ENCODE data around the gene TEX264.

The TEX264 gene

GRCh38 chr3:51662456-51662855 is 8.6 kb upstream of the TEX264 start:
- Histone ChIP-seq H3K27me3 (ENCODE audit: control insufficient read depth, insufficient read depth, low read length) (no peaks in the 10 kb centered on the region), H3K9ac (ENCODE audit: low read length) (no peak overlapping the region), H3K4me3 (ENCODE audit: low read length) (no peak overlapping the region), H3K9me3 (ENCODE audit: control insufficient read depth, low read length) (no peaks in the 10 kb centered on the region), H3K36me3 (ENCODE audit: control insufficient read depth, insufficient read depth, low read length) (no peaks in the 10 kb centered on the region), H3K4me1 (ENCODE audit: control insufficient read depth, insufficient read depth, low read length) (no peaks in the 10 kb centered on the region)

DNA sequence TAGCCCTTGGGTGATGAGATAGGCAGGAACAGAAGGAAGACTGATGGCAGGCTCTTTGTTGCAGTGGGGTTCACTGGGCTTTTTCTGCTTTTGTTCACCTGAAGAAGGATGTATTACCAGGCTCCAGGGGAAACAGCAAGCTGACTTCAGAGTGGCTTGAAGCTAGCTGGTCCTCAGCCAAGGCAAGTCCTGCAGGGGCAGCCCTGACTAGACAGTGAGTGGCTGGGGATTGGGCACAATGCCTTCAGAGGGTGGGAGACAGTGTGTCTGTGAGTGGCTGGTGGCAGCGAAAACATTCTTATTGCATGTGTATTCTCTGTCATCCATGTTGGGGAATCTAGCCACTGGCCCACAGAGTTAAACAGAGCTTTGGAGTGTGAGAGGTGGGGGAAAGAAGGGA is 2.3 kb upstream of the TEX264 start:
- Histone ChIP-seq H3K4me3 (ENCODE audit: low read length) (no peak overlapping the region), H3K36me3 (ENCODE audit: control insufficient read depth, insufficient read depth, low read length) (no peaks in the 10 kb centered on the region), H3K4me1 (ENCODE audit: control insufficient read depth, insufficient read depth, low read length) (peaks cover 31% of the 10 kb centered on the region), H3K27me3 (ENCODE audit: control insufficient read depth, insufficient read depth, low read length) (no peaks in the 10 kb centered on the region), H3K9me3 (ENCODE audit: control insufficient read depth, low read length) (no peaks in the 10 kb centered on the region), H3K9ac (ENCODE audit: low read length) (no peak overlapping the region)

DNA sequence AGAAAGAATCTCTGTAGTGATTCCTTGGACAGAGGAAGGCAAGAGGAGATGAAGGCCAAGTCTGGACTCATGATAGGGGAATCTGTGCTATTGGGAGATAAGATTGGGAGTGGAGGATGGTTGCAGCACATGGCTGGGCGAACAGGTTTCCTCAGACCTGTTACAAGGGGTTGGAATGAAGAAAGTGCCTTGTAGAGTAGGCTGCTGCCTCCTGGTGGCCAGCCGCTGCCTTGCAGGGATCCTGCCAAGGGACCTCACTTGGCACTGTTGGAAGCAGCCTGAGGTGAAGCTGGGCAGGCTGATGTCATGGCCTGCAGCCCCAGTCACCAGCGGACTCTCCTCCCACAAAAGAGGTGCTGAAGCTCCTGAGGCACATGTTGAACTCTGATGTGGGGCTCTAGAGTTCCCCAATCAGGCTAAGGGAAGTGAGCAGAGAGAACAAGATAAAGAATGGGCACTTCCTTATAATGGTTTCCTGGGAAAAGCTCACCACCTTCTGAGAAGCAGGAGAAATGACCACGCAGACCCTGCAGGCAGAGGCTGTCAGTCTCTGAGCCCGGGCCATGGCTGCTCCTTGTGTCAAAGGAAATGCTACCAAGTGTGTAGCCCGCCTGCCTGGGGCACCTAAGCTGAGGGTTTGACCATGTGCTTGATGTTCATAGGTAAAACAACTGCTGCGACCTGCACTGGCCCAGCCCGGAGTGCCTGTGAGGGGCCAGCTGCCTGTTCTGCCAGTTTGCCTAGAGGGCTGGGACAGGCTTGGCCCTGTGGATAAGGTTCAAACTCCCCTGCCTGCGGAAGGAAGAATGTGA is 1.6 kb upstream of the TEX264 start:
- Histone ChIP-seq H3K9me3 (ENCODE audit: control insufficient read depth, low read length) (no peaks in the 10 kb centered on the region), H3K36me3 (ENCODE audit: control insufficient read depth, insufficient read depth, low read length) (no peaks in the 10 kb centered on the region), H3K4me1 (ENCODE audit: control insufficient read depth, insufficient read depth, low read length) (peaks cover 31% of the 10 kb centered on the region), H3K4me3 (ENCODE audit: low read length) (no peak overlapping the region), H3K27me3 (ENCODE audit: control insufficient read depth, insufficient read depth, low read length) (no peaks in the 10 kb centered on the region), H3K9ac (ENCODE audit: low read length) (peak overlapping the region; percentile 12)

GRCh38 chr3:51670053-51670822 is 814 bp upstream of the TEX264 start:
- no peaks in the 10 kb centered on the region for H3K27me3 ChIP-seq (ENCODE audit: control insufficient read depth, insufficient read depth, low read length)
- H3K9me3 ChIP-seq (ENCODE audit: control insufficient read depth, low read length), result no peaks in the 10 kb centered on the region
- no peaks in the 10 kb centered on the region for H3K36me3 ChIP-seq (ENCODE audit: control insufficient read depth, insufficient read depth, low read length)
- peaks cover 31% of the 10 kb centered on the region for H3K4me1 ChIP-seq (ENCODE audit: control insufficient read depth, insufficient read depth, low read length)
- peak overlapping the region; percentile 77 for H3K9ac ChIP-seq (ENCODE audit: low read length)
- peak overlapping the region; percentile 69 for H3K4me3 ChIP-seq (ENCODE audit: low read length)

GRCh38 chr3:51671734-51672475 is 853 bp downstream of the TEX264 start:
- peaks cover 31% of the 10 kb centered on the region for H3K4me1 ChIP-seq (ENCODE audit: control insufficient read depth, insufficient read depth, low read length)
- H3K9me3 ChIP-seq (ENCODE audit: control insufficient read depth, low read length), result no peaks in the 10 kb centered on the region
- peak overlapping the region; percentile 69 for H3K4me3 ChIP-seq (ENCODE audit: low read length)
- peak overlapping the region; percentile 77 for H3K9ac ChIP-seq (ENCODE audit: low read length)
- H3K27me3 ChIP-seq (ENCODE audit: control insufficient read depth, insufficient read depth, low read length), result no peaks in the 10 kb centered on the region
- H3K36me3 ChIP-seq (ENCODE audit: control insufficient read depth, insufficient read depth, low read length), result no peaks in the 10 kb centered on the region

DNA sequence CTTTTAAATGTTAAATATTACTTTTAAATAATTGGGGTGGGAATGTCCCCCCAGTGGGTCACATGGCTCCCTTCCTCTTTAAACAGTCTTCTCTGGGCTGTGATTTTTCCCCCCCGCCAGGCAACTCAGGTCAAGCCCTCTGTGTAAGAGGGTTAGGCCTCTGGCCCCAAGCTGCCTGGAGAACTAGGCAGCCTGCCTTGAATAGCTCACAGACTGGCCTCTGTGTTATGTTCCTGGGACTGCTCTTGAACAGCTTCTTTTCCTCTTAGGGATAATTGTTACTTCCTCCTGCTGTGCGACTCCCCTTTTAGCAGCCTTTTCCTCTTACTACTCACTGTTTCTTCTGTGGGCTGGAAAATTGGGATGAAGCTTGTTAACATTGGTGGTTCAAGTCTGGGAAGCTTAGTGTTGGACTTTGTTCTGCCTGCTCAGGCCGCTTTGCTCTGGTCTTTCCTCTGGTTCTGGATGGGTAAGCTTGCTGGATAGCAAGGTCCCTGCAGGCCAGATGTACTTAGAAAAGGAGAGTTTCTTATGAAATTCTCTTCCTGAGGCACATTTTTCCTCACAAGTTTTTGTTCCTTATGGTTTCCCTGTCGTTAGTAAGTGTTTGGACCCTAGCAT is 2.2 kb downstream of the TEX264 start:
- Histone ChIP-seq H3K4me1 (ENCODE audit: control insufficient read depth, insufficient read depth, low read length) (peaks cover 31% of the 10 kb centered on the region), H3K4me3 (ENCODE audit: low read length) (no peak overlapping the region), H3K9ac (ENCODE audit: low read length) (no peak overlapping the region), H3K9me3 (ENCODE audit: control insufficient read depth, low read length) (no peaks in the 10 kb centered on the region), H3K36me3 (ENCODE audit: control insufficient read depth, insufficient read depth, low read length) (no peaks in the 10 kb centered on the region), H3K27me3 (ENCODE audit: control insufficient read depth, insufficient read depth, low read length) (no peaks in the 10 kb centered on the region)

DNA sequence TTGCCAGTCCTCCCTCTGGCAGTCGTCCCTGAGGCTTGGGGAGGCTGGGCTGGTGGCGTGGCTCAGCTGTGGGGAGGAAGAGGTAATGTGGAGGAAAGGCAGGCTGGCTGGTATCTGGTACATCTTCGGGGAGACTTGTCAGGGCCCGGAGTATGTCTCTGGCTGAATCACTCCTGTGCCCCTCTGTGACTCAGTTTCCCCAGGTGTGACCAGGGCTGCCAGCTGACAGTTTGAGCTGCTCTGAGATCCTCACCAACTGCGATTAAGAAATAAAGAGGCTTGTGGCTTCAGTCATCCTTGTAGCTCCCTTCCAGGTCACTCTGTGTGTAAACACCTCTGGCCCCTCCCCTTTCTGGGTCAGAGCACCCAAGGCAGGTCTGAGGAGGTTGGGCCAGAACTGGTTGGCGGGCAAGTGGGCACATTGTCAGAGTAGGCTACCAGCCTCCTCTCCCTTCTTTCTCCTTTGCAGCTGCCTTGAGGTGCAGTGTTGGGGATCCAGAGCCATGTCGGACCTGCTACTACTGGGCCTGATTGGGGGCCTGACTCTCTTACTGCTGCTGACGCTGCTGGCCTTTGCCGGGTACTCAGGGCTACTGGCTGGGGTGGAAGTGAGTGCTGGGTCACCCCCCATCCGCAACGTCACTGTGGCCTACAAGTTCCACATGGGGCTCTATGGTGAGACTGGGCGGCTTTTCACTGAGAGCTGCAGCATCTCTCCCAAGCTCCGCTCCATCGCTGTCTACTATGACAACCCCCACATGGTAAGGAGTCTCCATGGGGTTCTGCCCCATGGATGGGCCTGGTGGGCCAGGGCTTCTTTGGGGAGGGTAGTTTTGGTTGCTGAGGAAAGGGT is 3.0 kb downstream of the TEX264 start:
- H3K9me3 ChIP-seq (ENCODE audit: control insufficient read depth, low read length), result no peaks in the 10 kb centered on the region
- H3K4me1 ChIP-seq (ENCODE audit: control insufficient read depth, insufficient read depth, low read length), result peaks cover 27% of the 10 kb centered on the region
- no peak overlapping the region for H3K9ac ChIP-seq (ENCODE audit: low read length)
- H3K36me3 ChIP-seq (ENCODE audit: control insufficient read depth, insufficient read depth, low read length), result peaks cover under 1% of the 10 kb centered on the region
- no peaks in the 10 kb centered on the region for H3K27me3 ChIP-seq (ENCODE audit: control insufficient read depth, insufficient read depth, low read length)
- H3K4me3 ChIP-seq (ENCODE audit: low read length), result no peak overlapping the region

GRCh38 chr3:51675201-51675611 is 4.2 kb downstream of the TEX264 start:
- Histone ChIP-seq H3K4me3 (ENCODE audit: low read length) (no peak overlapping the region), H3K4me1 (ENCODE audit: control insufficient read depth, insufficient read depth, low read length) (peaks cover 17% of the 10 kb centered on the region), H3K27me3 (ENCODE audit: control insufficient read depth, insufficient read depth, low read length) (no peaks in the 10 kb centered on the region), H3K9me3 (ENCODE audit: control insufficient read depth, low read length) (no peaks in the 10 kb centered on the region), H3K9ac (ENCODE audit: low read length) (no peak overlapping the region), H3K36me3 (ENCODE audit: control insufficient read depth, insufficient read depth, low read length) (peaks cover 8% of the 10 kb centered on the region)

DNA sequence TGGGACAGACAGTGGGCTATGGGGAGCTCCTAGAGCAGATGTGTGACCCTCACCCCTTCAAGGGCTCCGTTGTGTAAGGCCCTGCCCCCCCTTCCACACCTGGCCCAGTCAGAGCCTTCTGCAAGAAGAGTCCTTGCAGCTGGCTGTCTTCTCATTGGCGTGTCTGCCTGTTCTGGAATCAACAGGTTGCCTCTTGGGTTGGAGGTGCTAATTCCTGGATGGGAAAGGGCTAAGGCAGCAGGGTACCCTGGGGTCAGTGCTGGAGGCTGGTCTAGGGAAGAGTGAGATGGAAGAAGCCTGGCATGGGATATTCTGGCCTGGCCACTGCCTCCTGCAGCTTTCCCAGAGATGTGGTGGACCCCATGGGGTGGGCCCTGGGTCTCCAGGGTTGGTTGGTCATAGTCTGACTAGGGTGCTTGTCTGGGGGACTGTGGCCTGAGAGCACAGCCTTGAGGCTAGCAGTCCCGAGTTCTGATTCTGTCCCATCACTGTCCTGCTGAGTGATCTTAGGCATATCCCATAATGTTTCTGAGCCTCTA is 5.1 kb downstream of the TEX264 start:
- peaks cover 21% of the 10 kb centered on the region for H3K4me1 ChIP-seq (ENCODE audit: control insufficient read depth, insufficient read depth, low read length)
- no peak overlapping the region for H3K4me3 ChIP-seq (ENCODE audit: low read length)
- no peak overlapping the region for H3K9ac ChIP-seq (ENCODE audit: low read length)
- H3K36me3 ChIP-seq (ENCODE audit: control insufficient read depth, insufficient read depth, low read length), result peaks cover 8% of the 10 kb centered on the region
- H3K9me3 ChIP-seq (ENCODE audit: control insufficient read depth, low read length), result no peaks in the 10 kb centered on the region
- no peaks in the 10 kb centered on the region for H3K27me3 ChIP-seq (ENCODE audit: control insufficient read depth, insufficient read depth, low read length)

DNA sequence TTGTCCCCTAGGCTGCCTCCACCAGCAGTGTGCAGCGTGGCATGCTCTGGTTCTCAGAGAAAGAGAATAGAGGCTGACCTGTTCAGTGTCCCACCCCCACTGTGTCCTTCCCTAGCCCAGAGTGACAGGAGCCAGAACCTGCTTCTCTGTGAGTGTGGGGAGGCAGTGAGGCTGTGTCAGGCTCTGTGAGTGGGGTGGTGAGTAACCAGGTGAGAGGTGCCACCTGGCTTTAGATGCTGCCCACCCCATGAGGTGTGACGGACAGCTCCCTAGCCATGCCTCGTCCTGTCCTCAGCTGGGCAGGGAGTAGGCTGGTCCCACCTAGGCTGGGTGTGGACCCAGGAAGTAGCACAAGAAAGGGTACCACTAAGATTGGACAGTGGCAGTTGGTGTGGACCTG is 6.3 kb downstream of the TEX264 start:
- Histone ChIP-seq H3K4me1 (ENCODE audit: control insufficient read depth, insufficient read depth, low read length) (peaks cover 26% of the 10 kb centered on the region), H3K4me3 (ENCODE audit: low read length) (no peak overlapping the region), H3K9me3 (ENCODE audit: control insufficient read depth, low read length) (no peaks in the 10 kb centered on the region), H3K27me3 (ENCODE audit: control insufficient read depth, insufficient read depth, low read length) (no peaks in the 10 kb centered on the region), H3K9ac (ENCODE audit: low read length) (no peak overlapping the region), H3K36me3 (ENCODE audit: control insufficient read depth, insufficient read depth, low read length) (peaks cover 8% of the 10 kb centered on the region)

- Histone ChIP-seq H3K4me3 (ENCODE audit: low read length) (no peak overlapping the region), H3K9me3 (ENCODE audit: control insufficient read depth, low read length) (no peaks in the 10 kb centered on the region), H3K4me1 (ENCODE audit: control insufficient read depth, insufficient read depth, low read length) (peaks cover 25% of the 10 kb centered on the region), H3K27me3 (ENCODE audit: control insufficient read depth, insufficient read depth, low read length) (no peaks in the 10 kb centered on the region), H3K9ac (ENCODE audit: low read length) (no peak overlapping the region), H3K36me3 (ENCODE audit: control insufficient read depth, insufficient read depth, low read length) (peaks cover 8% of the 10 kb centered on the region)
These were observed 7.1 kb downstream of the TEX264 start for GRCh38 chr3:51678186-51678585.
